ENCODE data around the gene DPP4.
A peak's percentile ranks its signal among the peaks of the same experiment; 100 is the strongest.
"Not testable (repeated sequence)": the region's sequence is repeated elsewhere in the genome, so short reads cannot be mapped to it uniquely, and the experiment has no call there.

Gene DPP4

DNA sequence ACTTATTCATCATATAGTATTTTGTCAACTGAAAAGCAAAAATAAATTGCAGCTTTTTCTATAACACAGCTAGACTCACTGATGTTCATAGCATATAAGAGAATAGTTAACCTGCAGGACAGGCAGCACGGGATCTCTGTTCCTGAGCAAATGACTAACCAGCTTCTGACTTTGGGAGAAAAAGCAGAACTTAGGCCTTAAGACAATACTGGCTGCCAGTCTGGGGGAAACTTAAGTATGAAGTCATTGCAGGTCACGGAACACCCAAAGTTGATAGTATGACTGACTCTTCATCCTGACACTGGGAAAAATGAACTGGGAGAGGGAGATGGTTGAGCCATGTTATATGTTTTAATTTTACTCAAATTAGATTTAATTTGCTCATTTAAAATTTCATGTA is 113.0 kb downstream of the DPP4 start:
- Histone ChIP-seq H3K9ac (no peak overlapping the region), H3K4me3 (no peak overlapping the region), H3K9me3 (replicated peaks in 1 of 11) (no peaks in the 10 kb centered on the region), H3K4me1 (peaks cover 0 to 31% (median 4%) of the 10 kb centered on the region in 10 experiments; a peak in 8 of 20 replicates), H3K4me2 (peak overlapping the region in 2 of 11 experiments; percentile 21 to 55; a peak in 2 of 22 replicates), H3K27ac (no peak overlapping the region), H3K36me3 (no peaks in the 10 kb centered on the region), H3K27me3 (no peaks in the 10 kb centered on the region), H4K20me1 (no peaks in the 10 kb centered on the region)
- TF ChIP-seq Cebpa-rat (IDR thresholded peaks at IDR 0.05) = no peak

DNA sequence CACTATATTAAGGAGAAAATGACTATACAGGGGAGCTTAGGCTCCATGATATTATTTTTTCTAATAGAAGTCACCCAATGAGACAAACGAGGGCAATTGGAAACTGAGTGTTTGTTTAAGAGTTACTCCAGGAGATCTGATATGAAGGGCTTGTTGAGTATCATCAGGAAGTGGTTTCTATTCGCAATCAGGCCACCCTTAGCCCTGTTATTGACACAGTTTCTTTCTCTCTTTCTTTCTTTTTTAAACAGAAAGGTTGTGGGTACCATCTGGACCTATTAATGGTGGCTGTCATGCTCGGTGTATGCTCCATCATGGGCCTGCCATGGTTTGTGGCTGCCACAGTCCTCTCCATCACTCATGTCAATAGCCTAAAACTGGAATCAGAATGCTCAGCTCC is 117.3 kb downstream of the DPP4 start:
- Histone ChIP-seq H3K9ac (no peak overlapping the region), H3K9me3 (replicated peaks in 1 of 11) (no peaks in the 10 kb centered on the region), H4K20me1 (no peaks in the 10 kb centered on the region), H3K4me2 (peak overlapping the region in 4 of 11 experiments; percentile 4 to 81 (median 40); a peak in 8 of 22 replicates), H3K27me3 (no peaks in the 10 kb centered on the region), H3K4me1 (peaks cover 6 to 60% (median 12%) of the 10 kb centered on the region in 10 experiments; a peak in 16 of 20 replicates), H3K27ac (no peak overlapping the region), H3K36me3 (no peaks in the 10 kb centered on the region), H3K4me3 (no peak overlapping the region)
- no peak for TF ChIP-seq Cebpa-rat (IDR thresholded peaks at IDR 0.05)

DNA sequence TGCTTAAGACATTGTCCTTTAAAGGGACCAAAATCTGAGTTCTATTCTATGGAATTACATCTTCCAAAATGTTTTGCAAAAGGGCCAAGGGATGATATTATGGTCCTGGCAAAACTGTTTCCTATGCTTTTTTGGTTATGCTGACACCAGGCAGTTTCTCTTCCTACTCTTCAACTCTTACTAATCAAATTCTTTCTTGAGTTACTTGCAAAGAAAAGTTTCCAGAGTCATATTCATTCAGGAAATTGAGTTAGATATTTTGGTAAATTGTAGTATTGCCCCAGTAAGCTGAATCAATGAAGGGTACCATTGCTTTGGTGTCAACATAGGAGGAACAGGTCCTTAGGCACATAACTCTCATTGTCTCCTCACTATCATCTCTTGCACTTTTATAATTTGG is 118.8 kb downstream of the DPP4 start:
- Histone ChIP-seq H3K27ac (peak overlapping the region in 3 of 11 experiments; percentile 21 to 43 (median 37); a peak in 4 of 22 replicates), H3K9me3 (replicated peaks in 1 of 11) (no peaks in the 10 kb centered on the region), H4K20me1 (no peaks in the 10 kb centered on the region), H3K4me1 (peaks cover 6 to 45% (median 12%) of the 10 kb centered on the region in 10 experiments; a peak in 16 of 20 replicates), H3K36me3 (no peaks in the 10 kb centered on the region), H3K4me3 (no peak overlapping the region; a peak in 1 of 20 replicates), H3K27me3 (no peaks in the 10 kb centered on the region), H3K9ac (no peak overlapping the region), H3K4me2 (peak overlapping the region in 4 of 11 experiments; percentile 13 to 81 (median 72); a peak in 7 of 22 replicates)
- TF ChIP-seq Cebpa-rat (IDR thresholded peaks at IDR 0.05) = no peak

DNA sequence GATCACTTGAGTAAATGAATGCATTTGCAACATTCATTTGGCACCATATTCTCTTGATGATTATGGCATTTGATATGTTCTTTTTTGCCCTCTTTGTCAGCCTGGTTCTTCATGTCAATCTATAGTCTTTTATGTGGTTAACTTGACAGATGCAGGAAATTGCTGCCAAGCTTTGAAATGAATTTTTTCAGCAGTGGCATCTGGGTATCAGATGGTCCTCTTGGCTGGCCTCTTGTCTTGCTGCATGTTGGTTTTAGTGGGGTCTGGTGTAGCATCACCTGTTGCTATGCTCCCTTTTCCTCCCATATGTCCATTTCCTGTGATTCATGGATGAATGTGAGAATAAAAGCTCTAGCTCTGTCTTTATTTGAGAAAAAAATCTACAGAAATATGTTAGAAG is 119.9 kb downstream of the DPP4 start:
- H3K4me3 ChIP-seq = no peak overlapping the region
- H3K27ac ChIP-seq = no peak overlapping the region
- H3K9me3 ChIP-seq (replicated peaks in 1 of 11) = no peaks in the 10 kb centered on the region
- H3K4me1 ChIP-seq = peaks cover 6 to 45% (median 12%) of the 10 kb centered on the region in 10 experiments; a peak in 16 of 20 replicates
- H3K27me3 ChIP-seq = no peaks in the 10 kb centered on the region
- no peaks in the 10 kb centered on the region for H4K20me1 ChIP-seq
- peak overlapping the region in 7 of 11 experiments; percentile 9 to 81 (median 30); a peak in 9 of 22 replicates for H3K4me2 ChIP-seq
- no peaks in the 10 kb centered on the region for H3K36me3 ChIP-seq
- H3K9ac ChIP-seq = no peak overlapping the region
- TF ChIP-seq Cebpa-rat (IDR thresholded peaks at IDR 0.05) = no peak

DNA sequence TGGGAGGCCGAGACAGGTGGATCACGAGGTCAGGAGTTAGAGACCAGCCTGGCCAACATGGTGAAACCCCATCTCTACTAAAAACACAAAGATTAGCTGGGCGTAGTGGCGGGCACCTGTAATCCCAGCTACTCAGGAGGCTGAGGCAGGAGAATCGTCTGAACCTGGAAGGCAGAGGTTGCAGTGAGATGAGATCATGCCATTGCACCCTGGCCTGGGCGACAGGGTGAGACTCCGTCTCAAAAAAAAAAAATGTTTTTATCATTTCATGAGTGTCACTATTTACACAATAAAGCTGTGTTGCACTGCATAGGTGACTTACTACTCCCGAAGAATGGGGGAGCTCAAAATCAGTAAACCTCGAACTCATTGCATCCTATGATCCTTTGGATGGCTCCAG is 120.6 kb downstream of the DPP4 start:
- not testable (repeated sequence) for H3K36me3 ChIP-seq; H3K4me2 ChIP-seq; H3K9me3 ChIP-seq (replicated peaks in 1 of 11); H3K27me3 ChIP-seq; H3K27ac ChIP-seq; H4K20me1 ChIP-seq; H3K9ac ChIP-seq; H3K4me3 ChIP-seq
- peaks cover 6 to 45% (median 12%) of the 10 kb centered on the region in 10 experiments; a peak in 16 of 20 replicates for H3K4me1 ChIP-seq

DNA sequence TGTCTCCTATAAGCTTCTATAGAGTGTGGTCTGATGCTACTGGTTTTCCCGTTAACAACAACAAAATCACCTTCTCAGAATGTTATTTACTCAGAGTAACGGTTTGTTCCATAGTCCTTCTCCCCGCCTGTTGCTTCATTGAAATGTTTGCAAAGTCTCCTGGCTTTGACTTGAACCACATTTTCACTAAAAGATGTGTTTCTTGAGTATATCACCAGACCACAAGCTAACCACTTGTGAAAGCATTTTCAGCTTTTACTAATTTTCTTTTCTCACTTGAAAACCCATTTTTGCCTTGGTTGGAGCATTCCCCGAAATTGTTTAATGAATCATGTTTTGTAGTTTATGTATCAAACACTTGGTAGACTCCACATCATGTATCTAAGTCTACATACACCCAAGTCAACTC is 121.2 kb downstream of the DPP4 start:
- H3K4me2 ChIP-seq = no peak overlapping the region
- no peak for TF ChIP-seq Cebpa-rat (IDR thresholded peaks at IDR 0.05)
- no peaks in the 10 kb centered on the region for H4K20me1 ChIP-seq
- H3K9me3 ChIP-seq (replicated peaks in 1 of 11) = no peaks in the 10 kb centered on the region
- no peak overlapping the region for H3K27ac ChIP-seq
- no peaks in the 10 kb centered on the region for H3K27me3 ChIP-seq
- H3K36me3 ChIP-seq = no peaks in the 10 kb centered on the region
- peaks cover 6 to 47% (median 12%) of the 10 kb centered on the region in 10 experiments; a peak in 16 of 20 replicates for H3K4me1 ChIP-seq
- H3K9ac ChIP-seq = no peak overlapping the region
- H3K4me3 ChIP-seq = no peak overlapping the region

DNA sequence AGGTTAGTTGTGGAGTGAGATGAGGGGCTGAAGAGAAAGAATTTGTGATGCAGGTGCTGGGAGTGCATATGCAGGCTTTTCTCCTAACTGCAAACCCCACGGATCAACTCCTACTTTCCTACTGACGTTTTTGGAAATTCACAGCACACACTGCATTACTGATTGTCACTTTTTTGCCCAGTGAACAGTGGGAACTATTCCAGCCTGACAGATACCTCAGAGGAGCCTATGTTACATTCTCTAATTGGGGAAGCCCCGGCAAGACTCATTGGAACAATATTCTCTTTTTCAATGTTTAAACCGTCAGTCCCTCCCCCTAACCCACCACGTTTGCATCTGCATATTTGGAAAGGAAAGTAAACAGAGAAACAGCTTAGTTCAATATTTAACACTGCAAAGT is 126.2 kb downstream of the DPP4 start:
- H3K4me1 ChIP-seq = peaks cover 0 to 15% (median 0%) of the 10 kb centered on the region in 10 experiments; a peak in 1 of 20 replicates
- no peaks in the 10 kb centered on the region for H3K9me3 ChIP-seq (replicated peaks in 1 of 11)
- no peaks in the 10 kb centered on the region for H3K36me3 ChIP-seq
- no peak overlapping the region for H3K27ac ChIP-seq
- H3K4me2 ChIP-seq = no peak overlapping the region
- H3K27me3 ChIP-seq = no peaks in the 10 kb centered on the region
- H3K9ac ChIP-seq = no peak overlapping the region
- no peak overlapping the region for H3K4me3 ChIP-seq
- H4K20me1 ChIP-seq = no peaks in the 10 kb centered on the region
- no peak for TF ChIP-seq Cebpa-rat (IDR thresholded peaks at IDR 0.05)

DNA sequence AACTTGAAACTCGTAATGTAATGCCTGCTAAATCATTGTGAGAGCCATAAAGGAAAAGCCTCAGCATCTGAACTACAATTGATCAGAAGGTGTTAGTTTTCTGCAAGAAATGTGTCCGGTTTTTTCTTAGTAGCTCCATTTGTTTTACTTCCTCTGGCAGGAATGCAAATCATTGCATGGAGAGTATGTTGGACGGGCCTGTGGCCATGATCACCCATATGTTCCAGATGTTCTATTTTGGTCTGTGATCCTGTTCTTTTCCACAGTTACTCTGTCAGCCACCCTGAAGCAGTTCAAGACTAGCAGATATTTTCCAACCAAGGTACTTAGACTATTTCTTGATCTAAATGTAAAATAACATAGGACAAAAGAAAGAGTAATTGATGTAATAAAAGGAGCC is 126.6 kb downstream of the DPP4 start:
- peaks cover 0 to 13% (median 0%) of the 10 kb centered on the region in 10 experiments; a peak in 1 of 20 replicates for H3K4me1 ChIP-seq
- no peak overlapping the region for H3K27ac ChIP-seq
- no peak overlapping the region for H3K4me3 ChIP-seq
- H3K9ac ChIP-seq = no peak overlapping the region
- no peaks in the 10 kb centered on the region for H3K9me3 ChIP-seq (replicated peaks in 1 of 11)
- no peaks in the 10 kb centered on the region for H3K36me3 ChIP-seq
- H3K4me2 ChIP-seq = no peak overlapping the region; a peak in 1 of 22 replicates
- no peak for TF ChIP-seq Cebpa-rat (IDR thresholded peaks at IDR 0.05)
- no peaks in the 10 kb centered on the region for H4K20me1 ChIP-seq
- H3K27me3 ChIP-seq = no peaks in the 10 kb centered on the region

DNA sequence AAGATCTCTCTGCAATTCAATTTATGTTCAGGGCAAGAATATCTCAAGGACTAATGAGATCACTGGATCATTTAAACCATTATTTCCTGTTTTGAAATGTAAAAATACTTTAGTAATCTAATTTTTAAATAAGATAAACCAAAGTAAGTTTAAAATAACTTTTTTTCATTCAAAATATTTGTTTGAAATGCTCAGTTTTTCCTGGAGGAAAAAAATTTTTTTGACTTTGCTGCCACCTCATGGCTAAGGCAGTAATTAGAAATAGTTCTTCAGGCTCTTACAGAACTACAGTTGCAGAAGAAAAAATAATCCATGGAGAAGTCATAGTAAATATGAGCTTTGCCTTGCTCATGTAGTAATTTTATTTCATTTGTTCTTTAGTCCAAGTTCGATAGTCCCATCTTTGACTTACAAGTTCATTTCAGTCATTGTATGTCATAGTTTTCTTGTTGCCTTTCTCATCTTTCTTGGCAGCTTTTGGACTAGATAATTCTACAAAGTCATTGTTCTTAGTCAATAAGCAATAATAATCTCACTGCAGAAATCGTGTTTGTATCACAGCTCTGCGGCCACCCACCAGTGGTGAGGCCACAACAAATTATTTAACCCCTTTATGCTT is 127.4 kb downstream of the DPP4 start:
- no peaks in the 10 kb centered on the region for H3K36me3 ChIP-seq
- H4K20me1 ChIP-seq = no peaks in the 10 kb centered on the region
- H3K9ac ChIP-seq = no peak overlapping the region
- no peak for TF ChIP-seq Cebpa-rat (IDR thresholded peaks at IDR 0.05)
- no peak overlapping the region for H3K4me3 ChIP-seq
- H3K27me3 ChIP-seq = no peaks in the 10 kb centered on the region
- H3K9me3 ChIP-seq (replicated peaks in 1 of 11) = no peaks in the 10 kb centered on the region
- peaks cover 0 to 9% (median 0%) of the 10 kb centered on the region in 10 experiments; a peak in 1 of 20 replicates for H3K4me1 ChIP-seq
- no peak overlapping the region for H3K27ac ChIP-seq
- H3K4me2 ChIP-seq = no peak overlapping the region

DNA sequence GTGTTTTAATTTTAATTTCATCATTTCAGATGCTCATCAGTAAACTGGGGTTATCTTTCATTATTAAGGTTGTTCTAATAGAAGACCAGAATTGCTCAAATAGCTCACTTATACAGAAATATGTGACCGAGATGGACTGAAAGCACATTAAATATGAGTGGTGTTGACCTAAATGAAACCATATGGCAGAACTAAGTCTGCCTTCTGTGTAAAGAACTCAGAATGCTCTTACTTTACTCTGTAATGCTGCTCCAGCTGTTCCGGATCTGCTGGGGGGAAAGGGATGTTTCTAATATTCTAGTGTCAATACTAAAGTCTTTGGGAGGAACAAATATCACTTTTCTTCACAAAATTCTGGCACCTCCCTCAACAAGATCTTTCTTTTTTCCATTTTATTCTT is 131.0 kb downstream of the DPP4 start:
- Histone ChIP-seq H3K4me2 (no peak overlapping the region), H3K27ac (no peak overlapping the region), H3K9ac (no peak overlapping the region), H4K20me1 (no peaks in the 10 kb centered on the region), H3K9me3 (replicated peaks in 1 of 11) (no peaks in the 10 kb centered on the region), H3K4me3 (no peak overlapping the region), H3K36me3 (no peaks in the 10 kb centered on the region), H3K4me1 (peaks cover 0 to 9% (median 0%) of the 10 kb centered on the region in 10 experiments; a peak in 1 of 20 replicates), H3K27me3 (no peaks in the 10 kb centered on the region)
- no peak for TF ChIP-seq Cebpa-rat (IDR thresholded peaks at IDR 0.05)

Data from BLaER1 treated with 17β-estradiol and CSF1 and Interleukin-3, amounts not matched to agents 10 nM and 100 nM (cell line).